NCI-H82 treated with DMSO at 0.1 percent for 48 hours (cell line): ENCODE results near the gene MIOX.
"Not testable (repeated sequence)": the region's sequence is repeated elsewhere in the genome, so short reads cannot be mapped to it uniquely, and the experiment has no call there.

Experiments
- DNase-seq: peaks from one replicate; lab custom pipeline; 2025; ENCODE audit not compliant: unreplicated experiment; lab: John Stamatoyannopoulos, UW

MIOX gene

DNA sequence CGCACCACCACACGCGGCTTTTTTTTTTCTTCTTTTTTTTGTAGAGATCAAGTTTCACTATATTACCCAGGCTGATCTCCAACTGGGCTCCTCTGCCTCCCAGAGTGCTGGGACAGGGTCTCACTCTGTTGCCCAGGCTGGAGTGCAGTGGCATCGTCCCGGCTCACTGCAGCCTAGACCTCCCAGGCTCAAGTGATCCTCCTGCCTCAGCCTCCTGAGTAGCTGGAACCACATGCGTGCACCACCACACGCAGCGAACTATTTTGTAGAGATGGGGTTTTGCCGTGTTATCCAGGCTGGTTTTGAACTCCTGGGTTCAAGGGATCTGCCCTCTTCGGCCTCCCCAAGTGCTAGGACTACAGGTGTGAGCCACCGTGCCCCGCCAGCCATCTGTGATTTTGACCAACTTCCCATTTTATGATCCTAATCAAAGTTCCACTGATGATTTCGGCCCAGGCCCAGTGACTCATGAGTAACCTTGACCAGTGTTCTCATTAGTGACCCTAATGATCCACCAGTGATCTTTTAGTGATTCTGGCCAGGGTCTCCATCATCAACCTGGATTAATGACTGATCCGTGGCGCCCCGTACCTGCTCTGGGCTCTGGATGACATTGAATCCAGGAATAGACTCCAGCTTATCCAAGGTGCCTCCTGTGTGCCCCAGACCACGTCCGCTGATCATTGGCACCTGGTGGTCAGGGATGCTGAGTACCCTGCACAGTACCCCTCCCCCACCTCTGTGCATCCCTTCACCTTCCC lies 41.4 kb downstream of the MIOX start:
- DNase-seq, result no peak

DNA sequence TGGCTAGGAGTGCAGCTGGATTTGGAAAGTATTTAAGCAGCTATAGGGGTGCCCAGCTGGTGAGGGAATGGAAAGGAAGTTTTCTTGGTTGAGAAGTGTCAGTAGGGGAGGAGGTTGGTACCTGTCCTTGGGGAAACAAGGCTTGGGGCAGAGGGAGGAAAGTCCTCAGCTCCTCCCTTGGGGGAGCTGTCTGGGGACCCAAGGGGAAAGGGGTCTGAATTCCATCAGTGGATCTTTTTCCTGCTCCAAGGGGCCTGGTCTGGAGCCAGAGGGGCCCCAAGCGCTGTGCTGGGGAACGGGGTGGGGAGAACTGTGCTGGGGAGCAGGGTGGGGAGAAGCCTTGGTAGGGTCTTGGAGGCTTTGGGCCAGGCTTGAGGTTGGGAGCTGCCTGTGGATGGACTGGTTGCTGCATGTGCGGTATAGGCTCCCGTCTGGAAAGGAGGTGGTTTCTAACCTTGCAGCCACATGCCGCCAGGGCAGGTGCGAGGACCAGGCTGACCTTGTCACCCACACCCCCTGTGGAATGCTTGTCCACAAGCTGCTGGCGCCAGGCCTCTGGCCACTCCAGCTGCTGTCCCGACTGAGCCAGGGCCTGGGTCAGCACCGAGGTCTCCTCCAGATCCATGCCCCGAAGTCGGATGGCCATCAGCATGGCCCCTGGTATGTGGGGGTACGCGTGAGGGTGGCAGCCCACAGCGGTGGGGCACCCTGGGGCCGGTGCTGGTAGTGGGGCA lies 42.2 kb downstream of the MIOX start:
- DNase-seq, result no peak

DNA sequence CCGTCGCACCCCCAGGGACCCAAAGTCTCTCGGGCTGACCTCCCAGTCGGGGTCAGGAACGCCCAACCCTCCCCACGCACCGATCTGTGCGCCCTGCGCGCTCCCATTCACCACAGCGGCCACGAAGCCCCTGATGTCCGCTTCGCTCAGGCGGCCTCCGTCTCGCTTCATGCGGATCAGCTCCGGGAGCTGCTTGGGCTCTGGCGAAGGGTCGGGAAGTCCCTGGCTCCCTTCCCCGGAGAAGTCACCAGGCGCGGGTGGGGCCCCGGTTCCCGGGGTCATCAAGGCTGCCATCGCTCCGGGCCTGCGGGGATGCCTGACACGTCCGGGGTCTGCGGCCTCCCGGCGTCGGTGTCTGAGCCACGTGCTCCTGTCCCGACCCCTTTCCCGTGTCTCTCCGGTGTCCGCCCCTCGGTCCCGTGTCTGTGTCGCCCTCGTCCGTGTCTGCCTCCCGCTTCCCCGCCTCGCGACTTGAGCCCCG lies 42.8 kb downstream of the MIOX start:
- DNase-seq, result no peak

DNA sequence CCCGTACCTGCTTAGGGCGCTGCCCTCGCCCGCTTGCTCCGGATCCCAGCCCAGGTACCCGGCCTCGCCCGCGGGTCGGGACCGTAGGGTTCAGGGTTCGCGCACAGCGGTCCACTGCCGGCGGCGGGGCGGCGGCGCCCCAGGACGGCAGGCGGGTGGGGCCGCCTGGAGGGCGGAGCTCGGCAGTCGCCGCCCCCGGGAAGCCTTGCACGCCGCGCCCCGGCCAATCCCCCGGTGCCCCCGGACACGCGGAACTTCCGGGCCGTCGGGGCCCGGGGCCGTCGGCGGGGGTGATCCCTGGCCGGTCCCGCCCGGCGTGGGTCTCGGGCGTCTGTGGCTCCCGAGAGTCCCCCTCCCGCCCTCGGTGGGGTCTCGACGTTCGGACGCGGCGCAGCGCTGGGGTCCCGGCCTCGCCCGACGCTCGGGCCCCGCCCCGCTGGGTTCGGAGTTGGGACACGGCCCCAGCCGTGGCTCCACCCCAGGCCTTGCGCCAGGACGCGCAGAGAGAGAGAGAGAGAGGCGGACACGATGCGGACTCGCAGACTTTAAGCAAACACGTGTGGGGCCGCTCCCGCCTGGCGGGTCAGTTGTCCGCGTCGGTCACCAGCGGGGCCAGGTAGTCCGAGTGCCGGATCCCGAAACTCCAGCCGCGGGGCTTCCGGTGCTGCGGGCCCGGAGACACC lies 43.4 kb downstream of the MIOX start, which contains the start of gene TYMP:
Gene TYMP, minus strand, starts transcription at position 116 of the 683 bp plus-strand sequence. CDS start 303 bp downstream, outside the sequence.
- DNase-seq, result no peak

DNA sequence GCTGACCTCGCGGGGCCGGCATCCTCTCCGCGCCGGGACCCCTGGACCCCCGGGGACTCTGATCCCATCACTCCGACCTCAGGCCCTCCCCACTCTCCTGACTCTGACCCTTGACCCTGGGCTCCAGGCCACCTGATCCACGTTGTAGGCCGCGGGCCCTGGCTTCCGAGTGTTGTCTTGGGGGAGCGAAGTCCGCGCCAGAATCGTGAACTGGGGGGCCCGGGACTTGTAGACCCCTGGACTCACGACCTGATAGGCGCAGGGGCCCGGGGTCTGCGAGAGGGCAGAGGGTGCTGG lies 43.9 kb downstream of the MIOX start:
- DNase-seq, result no peak

DNA sequence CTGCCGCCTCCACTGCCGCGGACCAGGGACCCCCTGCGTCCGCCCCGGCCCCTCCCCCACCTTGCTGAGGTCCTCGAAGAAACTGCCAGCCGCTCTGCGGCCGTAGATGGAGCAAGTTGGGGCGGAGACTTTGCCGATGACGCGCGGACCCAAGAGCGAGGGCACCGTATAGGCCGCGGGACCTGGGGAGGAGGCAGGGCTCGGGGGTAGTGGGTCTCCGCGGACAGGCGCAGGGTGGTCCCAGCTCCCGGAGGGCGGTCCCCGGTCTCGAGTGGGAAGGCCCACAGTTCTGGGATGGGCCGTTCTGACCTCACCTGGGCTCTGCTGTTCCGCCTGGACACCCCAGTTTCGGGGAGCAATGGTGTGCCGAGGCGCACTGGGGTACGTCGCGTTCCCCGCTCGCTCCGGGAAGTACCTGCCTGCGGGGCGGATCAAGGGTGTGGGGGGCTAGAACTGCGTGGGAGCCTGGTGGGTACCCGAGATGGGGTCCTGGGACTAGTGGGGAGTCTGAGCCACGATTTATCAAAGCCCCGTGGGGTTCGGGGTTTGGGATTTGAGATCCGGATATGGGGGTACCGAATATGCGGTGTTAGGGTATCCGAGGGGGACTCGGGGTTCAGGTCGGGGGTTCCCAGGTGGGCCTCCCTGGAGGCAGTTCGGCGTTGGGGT lies 44.4 kb downstream of the MIOX start:
- DNase-seq, result no peak

DNA sequence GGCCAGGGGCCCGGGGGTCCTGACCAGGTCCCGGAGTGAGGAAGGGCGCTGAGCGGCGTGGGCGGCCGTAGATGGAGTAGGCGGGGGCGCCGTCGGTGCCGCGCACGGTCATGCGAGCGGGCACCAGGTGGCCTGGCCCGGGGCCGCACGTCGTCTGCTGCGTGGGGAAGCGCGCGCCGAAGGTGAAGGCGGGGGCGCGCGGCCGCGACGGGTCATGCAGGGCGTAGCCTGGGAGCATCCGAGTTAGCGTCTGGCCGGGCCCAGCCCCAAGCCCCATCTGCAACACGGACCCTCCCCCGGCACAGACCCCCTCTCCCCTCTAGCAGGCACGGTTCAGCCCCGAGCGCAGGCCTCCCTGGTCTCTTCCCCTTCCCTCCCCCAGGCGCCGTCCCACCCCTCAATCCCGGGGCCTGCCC lies 44.9 kb downstream of the MIOX start:
- DNase-seq, result no peak

DNA sequence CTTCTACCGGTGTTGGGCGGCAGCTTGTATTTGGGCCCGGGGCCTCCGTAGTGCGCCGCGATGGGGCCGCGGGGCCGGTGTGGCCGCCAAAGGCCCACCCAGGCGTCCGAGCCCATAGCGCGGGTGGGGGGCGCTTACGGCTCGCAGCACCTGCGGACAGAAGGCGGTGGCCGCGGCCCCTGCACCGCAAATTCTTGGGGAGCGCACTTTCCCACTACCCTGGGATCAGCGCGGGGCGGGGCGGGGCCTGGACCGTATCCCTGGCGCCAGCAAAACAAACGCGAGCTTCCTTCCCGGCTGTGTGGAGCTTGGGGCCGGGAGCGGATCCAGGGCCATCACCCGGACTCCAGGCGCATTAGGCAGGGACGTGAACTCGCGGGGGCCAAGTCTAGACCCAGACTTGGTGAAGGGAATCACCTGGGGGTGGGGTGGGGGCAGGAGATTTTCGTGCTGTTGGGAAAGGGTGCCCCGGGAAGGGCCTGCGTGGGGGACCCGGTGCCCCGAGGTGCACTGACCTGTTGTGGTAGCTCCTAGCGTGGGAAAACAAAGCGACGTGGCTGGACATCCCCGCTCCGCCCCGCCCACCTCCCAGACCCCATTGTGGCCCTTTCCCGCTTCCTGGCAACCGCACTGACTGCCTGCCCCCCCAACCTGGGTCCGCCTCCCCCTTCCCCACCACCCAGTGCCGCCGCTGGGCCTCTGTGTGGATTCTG lies 45.5 kb downstream of the MIOX start:
- no peak for DNase-seq

DNA sequence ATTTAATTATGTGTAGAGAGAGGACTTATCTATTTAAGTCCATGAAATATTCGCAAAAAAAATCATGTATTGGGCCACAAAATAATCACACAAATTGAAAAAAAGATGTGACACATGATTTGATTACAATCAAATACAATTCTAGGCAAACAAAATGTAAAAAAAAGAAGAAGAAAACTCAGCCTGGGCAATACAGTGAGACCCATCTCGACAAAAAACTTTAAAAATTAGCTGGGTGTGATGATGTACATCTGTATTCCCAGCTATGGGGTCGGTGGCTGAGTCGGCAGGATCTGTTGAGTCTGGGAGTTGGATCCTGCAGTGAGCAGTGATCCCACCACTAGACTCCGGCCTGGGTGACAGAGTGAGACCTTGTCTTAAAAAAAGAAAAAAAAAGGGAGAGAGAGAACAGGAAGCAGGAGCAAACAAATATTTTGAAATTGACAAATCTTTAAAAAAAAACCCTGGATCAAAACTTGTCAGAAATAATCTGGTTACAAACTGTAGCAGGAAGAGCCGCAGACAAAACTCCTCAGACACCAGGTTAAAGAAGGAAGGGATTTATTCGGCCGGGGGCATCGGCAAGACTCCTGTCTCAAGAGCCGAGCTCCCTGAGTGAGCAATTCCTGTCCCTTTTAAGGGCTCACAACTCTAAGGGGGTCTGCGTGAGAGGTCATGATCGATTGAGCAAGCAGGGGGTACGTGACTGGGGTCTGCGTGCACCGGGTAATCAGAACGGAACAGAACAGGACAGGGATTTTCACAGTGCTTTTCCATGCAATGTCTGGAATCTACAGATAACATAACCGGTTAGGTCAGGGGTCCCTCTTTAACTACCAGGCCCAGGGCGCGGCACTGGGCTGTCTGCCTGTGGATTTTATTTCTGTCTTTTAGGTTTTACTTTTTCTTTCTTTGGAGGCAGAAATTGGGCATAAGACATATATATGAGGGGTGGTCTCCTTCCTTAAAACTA lies 46.5 kb downstream of the MIOX start:
- DNase-seq, result no peak

DNA sequence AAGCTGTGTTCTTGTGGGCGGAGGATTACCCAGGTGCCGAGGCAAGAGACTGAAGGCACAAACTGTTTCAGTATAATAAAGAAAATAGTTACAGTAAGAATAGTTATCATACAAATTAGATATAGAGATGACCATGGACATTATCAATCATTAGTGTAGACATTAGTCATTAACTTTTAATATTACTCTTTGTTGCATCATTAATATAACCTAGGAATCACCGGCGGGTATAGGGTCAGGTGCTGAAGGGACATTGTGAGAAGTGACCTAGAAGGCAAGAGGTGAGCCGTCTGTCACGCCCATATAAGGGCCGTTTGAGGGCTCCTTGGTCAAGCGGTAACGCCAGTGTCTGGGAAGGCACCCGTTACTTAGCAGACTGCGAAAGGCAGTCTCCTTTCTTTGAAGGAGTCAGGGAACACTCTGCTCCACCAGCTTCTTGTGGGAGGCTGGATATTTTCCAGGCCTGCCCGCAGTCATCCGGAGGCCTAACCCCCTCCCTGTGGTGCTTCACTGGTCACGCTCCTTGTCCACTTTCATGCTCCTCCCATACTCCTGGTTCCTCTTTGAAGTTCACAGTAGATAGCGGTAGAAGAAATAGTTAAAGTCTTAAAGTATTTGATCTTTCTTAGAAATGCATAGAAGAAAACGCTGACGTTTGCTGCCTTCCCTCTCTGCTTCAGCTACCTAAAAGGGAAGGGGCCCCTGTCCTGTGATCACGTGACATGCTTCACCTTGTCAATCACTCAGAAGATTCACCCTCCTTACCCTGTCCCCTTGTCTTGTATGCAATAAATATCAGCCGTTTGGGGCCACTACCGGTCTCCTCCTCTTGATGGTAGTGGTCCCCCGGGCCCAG lies 47.4 kb downstream of the MIOX start:
- not testable (repeated sequence) for DNase-seq

DNA sequence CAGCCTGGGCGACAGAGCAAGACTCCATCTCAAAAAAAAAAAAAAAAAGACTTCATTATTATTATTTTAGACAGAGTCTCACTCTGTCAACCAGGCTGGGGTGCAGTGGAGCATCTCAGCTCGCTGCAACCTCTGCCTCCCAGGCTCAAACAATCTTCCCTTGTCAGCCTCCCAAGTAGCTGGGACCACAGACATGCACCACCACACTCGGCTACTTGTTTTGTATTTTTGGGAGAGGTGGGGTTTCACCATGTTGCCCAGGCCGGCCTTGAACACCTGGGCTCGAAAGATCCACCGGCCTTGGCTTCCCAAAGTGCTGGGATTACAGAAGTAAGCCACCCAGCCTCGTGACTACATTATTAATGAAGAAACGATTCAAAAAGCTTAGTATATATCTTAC lies 48.5 kb downstream of the MIOX start:
- no peak for DNase-seq

DNA sequence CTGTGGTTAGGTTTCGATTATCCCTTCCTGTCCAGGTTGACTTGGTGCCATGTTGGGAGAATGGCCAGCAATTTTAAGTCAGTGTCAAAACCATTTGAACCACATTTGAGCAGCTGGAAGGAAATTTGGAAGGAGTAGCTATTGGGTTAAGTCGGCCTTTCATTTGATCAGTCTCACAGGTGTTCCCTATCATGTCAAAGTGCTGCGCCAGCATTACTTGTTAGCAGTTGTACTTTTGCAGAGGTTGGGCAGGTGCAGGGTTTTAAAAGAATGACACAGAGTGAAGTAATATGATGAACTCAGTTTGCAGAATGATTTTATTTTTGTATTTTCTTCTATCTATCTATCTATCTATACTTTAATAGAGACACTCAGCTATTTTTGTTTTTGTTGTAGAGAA lies 49.6 kb downstream of the MIOX start:
- no peak for DNase-seq

DNA sequence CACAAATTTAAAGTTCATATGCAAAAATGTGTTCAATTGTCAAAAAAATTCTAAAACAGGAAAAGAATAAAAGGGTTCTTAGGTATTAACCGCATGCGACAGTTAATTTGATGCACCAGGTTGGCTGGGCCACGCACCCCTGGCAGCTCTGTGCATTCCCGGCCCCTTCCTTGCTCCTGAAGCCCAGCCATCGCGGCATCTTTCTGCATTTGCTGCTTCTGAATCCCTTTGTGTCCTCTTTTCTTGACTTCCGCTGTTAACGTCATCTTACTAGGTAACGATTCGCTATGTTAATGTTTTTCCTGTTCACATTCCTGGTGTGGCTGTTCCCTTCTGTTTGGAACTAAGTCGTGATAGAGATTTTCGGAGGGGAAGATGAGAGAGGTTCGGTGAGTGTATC lies 51.1 kb downstream of the MIOX start:
- no peak for DNase-seq
